ENCODE measurements around the gene C10orf90.

Gene C10orf90

GRCh38 chr10:126423732-126424491 lies 246.6 kb downstream of the C10orf90 start:
- no peak overlapping the region for H3K4me3 ChIP-seq (ENCODE audit: low read depth, low read length)
- no peak for DNase-seq (ENCODE audit: low read depth)
- no peak for TF ChIP-seq CTCF (IDR thresholded peaks at IDR 0.05; ENCODE audit: insufficient read depth, low read depth, low read length, missing control alignments)

- no peak overlapping the region for H3K4me3 ChIP-seq (ENCODE audit: low read depth, low read length)
- no peak for TF ChIP-seq CTCF (IDR thresholded peaks at IDR 0.05; ENCODE audit: insufficient read depth, low read depth, low read length, missing control alignments)
- DNase-seq (ENCODE audit: low read depth), result no peak
These were observed 247.9 kb downstream of the C10orf90 start for GRCh38 chr10:126422567-126422966.

GRCh38 chr10:126421756-126422256 lies 248.7 kb downstream of the C10orf90 start:
- no peak overlapping the region for H3K4me3 ChIP-seq (ENCODE audit: low read depth, low read length)
- DNase-seq (ENCODE audit: low read depth), result no peak
- no peak for TF ChIP-seq CTCF (IDR thresholded peaks at IDR 0.05; ENCODE audit: insufficient read depth, low read depth, low read length, missing control alignments)

- no peak for DNase-seq (ENCODE audit: low read depth)
- no peak overlapping the region for H3K4me3 ChIP-seq (ENCODE audit: low read depth, low read length)
- no peak for TF ChIP-seq CTCF (IDR thresholded peaks at IDR 0.05; ENCODE audit: insufficient read depth, low read depth, low read length, missing control alignments)
These were observed 249.8 kb downstream of the C10orf90 start for GRCh38 chr10:126420567-126421300.

- TF ChIP-seq CTCF (IDR thresholded peaks at IDR 0.05; ENCODE audit: insufficient read depth, low read depth, low read length, missing control alignments), result no peak
- no peak overlapping the region for H3K4me3 ChIP-seq (ENCODE audit: low read depth, low read length)
- no peak for DNase-seq (ENCODE audit: low read depth)
These were observed 253.2 kb downstream of the C10orf90 start for GRCh38 chr10:126417220-126417825.

- no peak for TF ChIP-seq CTCF (IDR thresholded peaks at IDR 0.05; ENCODE audit: insufficient read depth, low read depth, low read length, missing control alignments)
- no peak overlapping the region for H3K4me3 ChIP-seq (ENCODE audit: low read depth, low read length)
These were observed 260.7 kb downstream of the C10orf90 start for GRCh38 chr10:126409821-126410220.

More at GRCh38 chr10:126409821-126410220, 260.7 kb downstream of the C10orf90 start:
- DNase-seq (ENCODE audit: low read depth), result no peak

Data from GM12865 (cell line).